Activated CD8-positive, alpha-beta memory T cell treated with anti-CD3 and anti-CD28 coated beads for 1 hour (primary cell): ENCODE data around the gene CCN2.

Source experiments
- DNase-seq, 2 donors: peaks; one replicate each; pipeline ENCODE4 v3.0.0-alpha.2; 2020; ENCODE audit warnings: low read depth in 1 of 2; ENCODE audit errors: extremely low read depth in 1 of 2

CCN2 gene

DNA sequence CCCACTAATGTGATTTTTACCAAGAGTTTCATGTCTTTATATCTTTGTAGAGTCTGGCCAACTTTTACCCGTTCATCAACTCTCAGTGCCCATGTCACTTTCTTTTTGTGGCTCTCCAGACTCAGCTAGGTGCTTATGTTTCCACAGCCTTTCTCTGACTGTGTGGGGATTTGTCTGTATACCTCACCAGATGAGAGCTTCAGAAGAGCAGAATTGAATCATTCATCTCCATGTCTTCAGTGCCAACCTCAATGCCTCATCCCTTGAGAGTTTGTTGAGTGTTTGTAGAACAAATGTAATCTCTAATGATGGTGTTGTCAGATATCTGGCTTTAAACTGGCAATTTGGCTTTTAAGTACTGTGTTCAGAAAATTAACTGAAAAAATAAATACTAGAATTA lies 16.8 kb upstream of the CCN2 start:
- no peak for DNase-seq

DNA sequence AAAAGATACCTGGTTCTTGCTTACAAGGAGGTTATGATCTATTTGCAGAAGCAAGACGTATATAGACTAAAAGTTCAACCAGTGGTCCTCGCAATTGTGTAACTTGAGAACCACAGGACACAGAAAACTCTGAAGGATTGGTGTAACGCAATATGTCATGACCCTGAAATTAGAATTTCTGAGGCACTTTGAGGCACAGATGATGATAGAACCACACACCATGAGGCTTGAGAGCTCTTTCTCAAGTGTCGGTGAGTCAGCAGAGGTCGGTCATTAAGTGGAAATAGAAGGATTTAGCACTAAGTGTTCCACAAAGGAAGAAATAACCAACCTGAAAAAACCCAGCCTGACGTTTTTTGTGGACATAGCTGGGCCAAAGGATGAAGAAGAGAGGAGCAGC lies 15.3 kb upstream of the CCN2 start:
- no peak for DNase-seq

DNA sequence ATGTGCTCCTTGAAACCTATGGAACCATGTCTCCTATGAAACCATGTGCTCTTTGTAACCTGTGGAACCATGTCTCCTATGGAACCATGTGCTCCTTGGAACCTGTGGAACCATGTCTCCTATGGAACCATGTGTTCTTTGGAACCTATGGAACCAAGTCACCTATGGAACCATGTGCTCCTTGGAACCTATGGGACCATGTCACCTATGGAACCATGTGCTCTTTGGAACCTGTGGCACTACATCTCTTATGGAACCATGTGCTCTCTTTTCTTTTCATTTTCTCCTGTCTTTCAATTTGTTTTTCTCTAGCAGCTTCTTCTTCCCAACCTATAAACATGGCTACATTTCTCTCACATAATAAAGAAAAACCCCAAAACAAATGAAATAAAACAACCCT lies 11.9 kb upstream of the CCN2 start:
- DNase-seq: no peak

DNA sequence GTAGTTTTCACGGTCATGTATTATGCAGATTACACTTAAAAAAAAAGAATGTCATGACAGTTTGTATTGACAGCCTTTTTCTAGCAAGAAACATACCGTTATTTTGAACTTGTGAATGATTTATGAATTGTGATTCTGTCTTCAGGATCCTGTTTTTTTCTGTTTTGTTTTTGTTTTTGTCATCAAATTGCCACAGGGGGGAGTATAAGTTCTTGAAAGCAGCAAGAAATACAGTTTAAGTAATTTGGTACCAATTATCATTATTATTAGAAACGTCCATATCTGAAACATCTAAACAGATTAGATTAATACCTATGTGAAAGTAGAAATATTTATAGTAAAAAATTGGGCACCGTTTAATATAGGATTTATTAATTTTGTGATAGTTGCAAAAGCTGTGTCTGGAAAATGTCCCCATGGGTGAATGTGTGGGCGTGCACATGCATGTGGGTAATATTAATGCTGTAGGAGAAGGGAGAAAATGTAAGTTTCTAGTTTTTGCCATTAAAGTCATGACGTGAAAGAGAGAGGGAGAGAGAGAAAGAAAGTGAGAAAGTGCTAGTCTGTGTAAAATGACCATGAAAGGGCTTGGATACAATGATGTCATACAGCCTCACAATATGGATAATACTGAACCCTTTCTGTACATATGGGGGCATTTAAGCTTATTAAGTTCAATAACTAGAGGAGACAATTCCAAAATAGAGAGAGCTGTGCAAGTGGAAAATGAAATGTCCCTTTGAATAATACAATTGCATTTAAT lies 9.4 kb upstream of the CCN2 start:
- no peak for DNase-seq

DNA sequence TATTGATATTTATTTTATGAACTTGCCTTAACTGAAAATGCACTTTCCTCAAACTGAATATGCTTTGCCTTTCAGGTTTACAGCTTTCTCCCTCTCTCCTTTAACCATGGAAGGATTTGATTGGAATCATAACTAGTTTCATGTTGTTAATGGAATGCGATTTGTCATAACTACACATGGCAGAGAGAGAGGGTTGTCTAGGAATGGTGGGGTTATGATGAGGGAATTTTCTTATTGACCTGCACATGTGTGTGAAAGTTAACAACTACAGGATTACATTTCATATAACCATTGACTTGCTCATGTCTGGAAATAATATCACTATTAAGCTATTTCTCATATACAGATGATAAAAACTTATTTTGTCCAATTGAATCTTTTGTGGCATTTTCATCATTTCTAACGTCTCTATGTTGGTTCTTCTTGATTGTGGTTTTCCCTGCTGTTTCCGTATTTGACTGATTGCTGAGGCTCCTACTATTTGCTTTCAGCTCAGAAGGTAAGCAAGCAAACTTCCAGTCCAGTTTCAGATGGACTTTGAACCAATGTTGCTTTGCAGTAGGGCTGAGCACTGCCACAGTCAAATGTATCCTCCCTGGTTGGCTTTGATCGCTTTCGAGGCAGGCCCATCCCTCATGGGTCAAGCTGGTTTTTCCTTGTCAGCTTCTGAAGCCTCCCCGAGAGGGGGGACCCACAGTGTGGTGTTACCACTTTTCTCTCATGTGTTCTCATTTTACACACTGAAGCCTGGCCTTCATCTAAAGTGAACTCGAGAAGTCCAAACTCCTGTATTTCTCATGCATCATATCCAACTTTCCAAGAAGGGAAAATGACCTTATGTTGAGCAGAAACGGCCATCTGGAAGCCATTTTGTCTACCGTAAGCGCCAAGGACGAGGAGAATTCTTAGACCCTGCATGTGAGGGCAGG lies 7.6 kb upstream of the CCN2 start:
- DNase-seq: no peak

DNA sequence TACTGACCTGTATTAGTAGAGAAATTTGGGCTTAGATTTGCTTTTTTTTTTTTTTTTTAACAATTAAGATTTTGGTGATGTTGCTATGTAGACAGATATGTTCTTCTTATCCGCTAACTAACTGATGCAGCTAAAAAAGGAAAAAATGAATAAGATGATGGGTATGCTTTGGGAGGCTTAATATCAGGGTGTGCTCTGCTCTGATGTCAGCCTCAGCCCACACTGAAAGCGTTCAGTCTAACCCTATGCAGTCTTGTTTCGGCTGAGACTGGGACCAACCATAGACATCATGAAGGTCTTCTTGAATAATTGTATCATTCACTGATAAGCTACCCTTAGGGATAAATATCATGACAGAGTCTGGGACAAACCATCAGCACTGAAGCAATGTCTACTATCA lies 6.9 kb upstream of the CCN2 start:
- no peak for DNase-seq

DNA sequence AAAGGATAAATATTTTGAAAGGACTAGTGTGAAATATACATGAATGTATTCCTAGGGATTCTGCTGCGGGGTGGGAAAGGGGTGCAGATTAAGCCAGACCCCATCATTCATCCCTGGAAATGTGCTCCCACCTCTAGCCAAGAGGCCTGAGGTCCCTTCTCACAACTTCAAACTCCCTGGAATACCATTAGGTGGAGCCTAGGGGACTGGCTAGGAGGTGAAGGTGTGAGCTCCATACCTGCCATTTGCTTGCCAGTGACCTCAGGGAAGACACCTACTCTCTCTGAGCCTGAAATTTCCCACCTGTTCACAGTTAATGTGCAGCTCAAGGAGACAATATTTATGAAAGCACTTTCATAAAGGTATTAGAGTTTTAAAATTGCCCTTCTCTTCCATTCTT lies 4.7 kb upstream of the CCN2 start:
- no peak for DNase-seq

DNA sequence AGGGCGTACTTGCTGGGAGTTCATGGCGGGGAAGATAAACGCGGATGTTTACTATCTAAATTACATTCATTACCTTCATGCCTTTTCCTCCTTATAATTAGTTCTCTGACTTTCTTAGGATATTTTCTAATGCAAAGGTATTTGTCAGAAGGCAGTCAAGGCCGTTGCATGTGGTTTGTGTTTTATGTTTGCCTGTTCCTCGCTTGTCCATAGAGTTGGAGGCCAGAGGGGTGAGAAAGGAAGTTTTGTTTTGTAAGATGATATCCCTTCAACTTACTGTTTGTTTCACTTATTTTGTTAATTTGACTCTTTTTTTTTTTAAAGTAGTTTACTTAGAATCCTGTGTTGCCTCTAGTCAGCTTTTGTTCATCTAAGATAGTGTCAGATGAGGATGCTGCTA lies 4.0 kb upstream of the CCN2 start:
- DNase-seq: no peak

DNA sequence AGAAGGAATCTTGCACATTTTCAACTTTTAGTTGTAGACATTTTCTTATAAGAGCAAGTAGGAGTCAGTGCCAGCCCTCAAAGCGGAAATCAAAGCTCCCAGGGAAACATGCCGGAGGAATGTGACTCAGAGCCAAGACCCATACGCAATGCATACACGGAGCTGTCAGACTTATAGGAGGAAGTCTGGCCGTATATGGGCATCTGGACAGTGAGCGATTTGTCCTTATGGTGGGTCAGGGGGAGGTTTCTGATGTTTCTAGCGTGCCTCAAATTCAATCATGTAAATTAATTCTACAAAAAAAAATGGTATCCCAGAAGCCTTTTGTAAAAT lies 3.6 kb upstream of the CCN2 start:
- no peak for DNase-seq

DNA sequence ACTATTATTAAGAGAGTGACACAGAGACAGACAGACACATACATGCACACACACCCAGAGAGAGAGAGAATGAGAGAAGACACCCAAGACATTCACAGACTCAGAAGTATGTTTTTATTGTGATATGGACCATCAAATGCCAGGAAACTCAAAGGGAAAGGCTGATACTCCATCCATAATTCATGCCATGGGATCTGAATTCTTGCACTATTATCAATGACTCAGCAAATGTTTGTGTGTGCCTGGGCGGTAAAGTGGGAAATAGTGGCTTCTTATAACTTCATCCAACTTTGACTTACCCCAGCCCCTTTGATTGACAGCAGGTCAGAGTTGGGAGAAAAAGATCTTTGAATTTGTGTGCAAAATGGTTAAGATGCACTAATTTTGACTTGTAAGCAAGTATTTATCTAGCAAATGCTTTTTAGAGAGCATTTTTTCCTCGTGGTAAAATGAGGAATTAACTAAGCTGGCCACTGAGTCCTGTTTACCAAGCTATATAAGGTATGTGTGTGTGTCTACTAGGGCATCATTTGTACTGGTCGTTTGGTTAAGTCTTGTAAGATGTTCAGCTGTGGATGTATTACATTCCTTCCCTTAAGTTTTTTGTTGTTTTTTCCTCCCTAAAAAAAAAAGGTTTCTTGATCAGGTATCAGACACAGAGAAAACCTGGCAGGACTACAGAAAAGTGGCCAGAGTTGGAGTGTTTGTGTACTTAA lies 3.0 kb upstream of the CCN2 start:
- DNase-seq: no peak

DNA sequence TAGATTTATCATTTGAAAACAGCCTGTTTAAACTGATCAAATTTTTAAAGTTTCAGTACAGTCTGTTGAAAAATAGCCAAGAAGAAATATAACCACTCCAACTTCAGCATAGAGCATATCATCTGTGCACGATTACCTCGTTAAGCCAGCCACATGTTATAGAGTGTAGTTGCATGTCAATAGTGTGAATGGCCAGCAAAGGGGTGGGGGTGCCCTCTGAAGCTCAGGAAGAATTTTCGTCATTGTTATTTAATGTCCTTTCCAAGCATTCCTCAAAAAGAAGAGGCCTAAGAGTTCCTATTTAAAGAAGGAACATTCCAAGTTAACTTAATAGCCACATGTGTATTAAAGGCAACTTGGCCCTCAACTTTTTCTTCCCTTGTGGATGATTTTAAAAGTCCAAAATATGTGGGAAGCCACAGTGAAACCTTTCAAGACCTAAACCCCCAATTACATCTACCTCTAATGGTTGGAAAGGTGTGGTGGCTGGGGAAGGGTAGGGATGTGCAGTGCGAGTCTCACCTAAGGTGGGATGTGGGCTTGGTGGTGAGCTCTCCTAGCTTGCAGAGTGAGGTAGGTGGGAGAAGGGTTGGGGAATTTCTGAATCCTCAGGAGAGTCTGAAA lies 1.8 kb upstream of the CCN2 start:
- no peak for DNase-seq

DNA sequence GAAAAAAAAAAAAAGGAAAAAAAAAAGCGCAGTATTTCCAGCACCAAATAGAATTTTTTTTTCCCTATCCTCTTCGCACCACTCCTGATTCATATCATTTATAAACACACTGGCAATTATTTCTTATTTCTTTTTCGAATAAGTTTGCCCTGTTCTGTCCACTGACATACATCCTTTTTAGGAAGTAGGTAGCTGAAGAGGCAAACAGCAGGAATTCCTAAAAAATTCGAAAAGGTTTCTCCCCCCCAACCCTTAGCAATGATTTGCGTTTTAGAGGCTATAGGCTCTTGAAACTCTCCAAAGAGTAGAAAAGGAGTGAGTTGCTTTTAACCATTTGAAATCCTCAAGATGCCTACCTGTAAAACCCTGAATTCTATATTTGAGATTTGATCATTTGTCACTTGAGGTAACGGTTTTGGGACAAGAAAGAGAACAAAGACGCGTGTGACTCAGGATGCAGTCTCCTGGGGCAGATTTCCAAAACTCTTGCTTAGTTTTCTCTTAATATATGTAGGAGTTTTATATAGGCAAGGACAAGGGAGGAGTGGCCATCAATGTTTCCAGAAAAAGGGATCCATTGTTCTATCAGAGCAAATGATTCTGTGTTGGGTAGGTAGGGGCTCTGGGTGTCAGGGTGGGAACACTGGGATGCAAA lies 531 bp upstream of the CCN2 start:
- no peak for DNase-seq

DNA sequence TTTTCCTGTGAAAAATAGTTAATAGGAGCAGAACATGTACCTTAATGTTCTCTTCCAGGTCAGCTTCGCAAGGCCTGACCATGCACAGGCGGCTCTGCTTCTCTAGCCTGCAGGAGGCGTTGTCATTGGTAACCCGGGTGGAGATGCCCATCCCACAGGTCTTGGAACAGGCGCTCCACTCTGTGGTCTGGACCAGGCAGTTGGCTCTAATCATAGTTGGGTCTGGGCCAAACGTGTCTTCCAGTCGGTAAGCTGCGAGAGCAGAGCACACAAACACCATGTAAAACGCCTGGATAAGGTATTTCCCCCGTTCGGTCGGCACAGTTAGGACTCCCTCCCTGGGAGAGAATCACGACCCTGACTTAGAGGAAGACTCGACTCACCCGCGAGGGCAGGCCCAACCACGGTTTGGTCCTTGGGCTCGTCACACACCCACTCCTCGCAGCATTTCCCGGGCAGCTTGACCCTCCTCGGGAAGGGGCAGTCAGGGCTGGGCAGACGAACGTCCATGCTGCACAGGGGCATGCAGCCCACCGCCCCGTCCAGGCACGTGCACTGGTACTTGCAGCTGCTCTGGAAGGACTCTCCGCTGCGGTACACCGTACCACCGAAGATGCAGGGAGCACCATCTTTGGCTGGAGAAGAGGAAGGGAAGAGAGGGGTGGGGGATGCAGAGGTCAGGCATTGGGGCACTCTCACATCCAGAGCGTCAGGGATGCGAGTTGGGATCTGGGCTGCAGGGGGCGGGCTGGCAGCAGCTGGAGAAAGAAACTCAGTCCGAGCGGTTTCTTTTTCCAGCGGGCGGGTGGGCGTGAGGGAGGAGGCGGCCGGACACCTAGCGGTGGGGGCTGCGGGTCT lies 1.0 kb downstream of the CCN2 start:
- no peak for DNase-seq

DNA sequence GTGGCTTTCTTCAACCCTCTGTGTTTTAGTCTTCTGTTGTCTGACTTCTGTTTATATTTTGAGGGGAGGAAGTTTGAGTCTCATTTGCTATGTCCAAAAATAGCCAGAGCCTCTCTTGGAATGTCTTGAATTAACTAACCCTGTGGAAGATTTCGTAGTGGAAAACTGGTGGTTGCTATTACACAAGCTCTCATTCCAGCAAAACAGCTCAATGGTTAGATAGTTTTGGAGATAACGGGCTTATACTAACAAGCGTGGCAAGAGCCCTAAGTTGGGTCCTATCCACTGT lies 1.6 kb downstream of the CCN2 start:
- DNase-seq: no peak

DNA sequence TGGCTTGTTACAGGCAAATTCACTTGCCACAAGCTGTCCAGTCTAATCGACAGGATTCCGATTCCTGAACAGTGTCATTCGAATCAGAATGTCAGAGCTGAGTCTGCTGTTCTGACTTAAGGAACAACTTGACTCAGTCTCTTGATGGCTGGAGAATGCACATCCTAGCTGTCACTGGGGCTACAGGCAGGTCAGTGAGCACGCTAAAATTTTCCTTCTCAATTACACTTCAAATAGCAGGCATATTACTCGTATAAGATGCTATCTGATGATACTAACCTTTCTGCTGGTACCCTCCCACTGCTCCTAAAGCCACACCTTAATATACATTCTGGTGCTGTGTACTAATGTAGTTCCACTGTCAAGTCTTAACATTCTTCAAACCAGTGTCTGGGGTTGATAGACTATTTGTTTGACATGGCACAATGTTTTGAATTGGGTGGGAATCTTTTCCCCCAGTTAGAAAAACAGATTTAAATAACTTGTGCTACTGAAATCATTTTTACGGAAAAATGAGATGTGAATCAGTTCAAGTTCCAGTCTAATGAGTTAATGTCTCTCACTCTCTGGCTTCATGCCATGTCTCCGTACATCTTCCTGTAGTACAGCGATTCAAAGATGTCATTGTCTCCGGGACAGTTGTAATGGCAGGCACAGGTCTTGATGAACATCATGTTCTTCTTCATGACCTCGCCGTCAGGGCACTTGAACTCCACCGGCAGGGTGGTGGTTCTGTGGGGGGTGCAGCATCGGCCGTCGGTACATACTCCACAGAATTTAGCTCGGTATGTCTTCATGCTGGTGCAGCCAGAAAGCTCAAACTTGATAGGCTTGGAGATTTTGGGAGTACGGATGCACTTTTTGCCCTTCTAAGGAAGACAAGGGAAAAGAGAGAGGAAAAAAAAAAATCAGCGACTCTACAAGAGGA lies 2.2 kb downstream of the CCN2 start:
- DNase-seq: no peak

DNA sequence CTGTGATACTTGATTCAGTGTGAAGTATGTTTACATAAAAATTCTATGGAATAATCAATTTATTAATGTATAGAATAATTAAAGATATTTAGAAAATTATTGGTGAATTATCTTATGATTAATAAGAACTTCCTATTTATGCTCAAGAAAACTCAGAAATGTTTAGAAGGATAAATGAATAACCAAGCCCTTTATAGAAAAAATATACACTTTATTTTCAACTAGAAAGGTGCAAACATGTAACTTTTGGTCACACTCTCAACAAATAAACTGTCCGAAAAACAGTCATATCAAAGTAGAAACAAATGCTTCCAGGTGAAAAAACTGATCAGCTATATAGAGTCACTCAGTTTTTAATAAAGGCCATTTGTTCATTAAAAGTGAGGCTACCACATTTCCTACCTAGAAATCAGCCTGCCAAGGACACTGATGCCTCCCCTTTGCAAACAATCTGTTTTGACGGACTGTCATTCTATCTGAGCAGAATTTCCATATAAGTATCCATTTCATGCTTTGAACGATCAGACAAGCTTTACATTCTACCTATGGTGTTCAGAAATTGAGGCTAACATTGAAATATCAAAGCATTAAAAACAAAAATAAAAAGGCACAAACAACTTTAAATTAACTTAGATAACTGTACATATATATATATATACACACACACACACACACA lies 3.0 kb downstream of the CCN2 start:
- DNase-seq: no peak

DNA sequence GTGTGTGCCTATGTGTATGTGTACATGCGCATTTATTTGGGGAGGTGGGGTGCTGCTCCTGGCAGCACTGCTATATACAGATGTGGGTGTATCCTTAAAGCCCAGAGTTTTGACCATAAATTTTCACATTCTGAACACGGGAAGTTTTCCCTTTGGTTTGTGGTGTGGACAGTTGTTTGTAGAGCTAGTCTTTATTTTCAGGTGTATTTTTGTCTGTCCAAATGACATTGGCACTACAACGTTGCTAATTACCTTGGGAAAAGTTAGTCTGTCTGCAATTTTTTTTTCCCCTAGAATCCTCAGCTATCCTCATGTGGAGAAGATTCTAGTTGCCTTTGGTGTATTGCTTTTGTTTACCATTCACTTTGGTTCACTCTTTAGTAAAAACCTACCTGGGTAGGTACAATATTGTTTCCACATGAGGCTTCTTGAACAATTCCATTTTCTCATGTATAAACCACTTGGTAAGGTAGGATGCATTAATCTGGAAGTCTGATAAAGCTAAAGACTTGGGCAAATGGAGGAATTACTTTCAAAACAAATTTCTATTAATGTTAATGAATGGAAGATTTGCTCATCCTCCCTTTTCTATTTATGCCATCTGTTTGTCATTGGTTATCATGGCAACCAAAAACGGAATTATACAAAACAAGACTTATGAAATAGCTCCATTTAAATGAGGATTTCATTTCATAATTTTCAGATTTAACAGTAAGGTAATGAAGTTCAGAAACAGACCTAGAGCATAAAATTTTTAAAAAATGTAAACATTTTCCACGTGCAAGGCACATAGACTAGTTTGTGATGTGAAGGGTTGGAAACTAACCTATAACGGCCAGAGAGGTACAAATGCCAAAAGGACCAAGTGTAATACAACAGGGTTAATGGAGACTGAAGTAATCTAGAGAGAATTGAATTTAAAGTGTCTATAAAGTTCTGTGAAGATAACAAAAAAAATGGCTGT lies 3.9 kb downstream of the CCN2 start:
- DNase-seq: no peak
